GM12875 (cell line): ENCODE data around the gene EIF4G2.

Experiments
- H3K4me3 ChIP-seq: one replicate; pipeline ENCODE4 v1.5.1; 2011; ENCODE audit warnings: low read depth, low read length, control low read depth
- CTCF ChIP-seq: IDR thresholded peaks from 2 replicates; pipeline ENCODE4 v1.5.1; 2011; ENCODE audit warnings: low read depth, mild to moderate bottlenecking, control low read depth, inconsistent platforms, low read length, moderate library complexity, borderline replicate concordance; ENCODE audit not compliant: insufficient read depth

Gene EIF4G2

GRCh38 chr11:10808553-10809372 lies at the start of gene EIF4G2:
TSS of gene EIF4G2 (minus strand) at chr11:10808926.
- no peak for TF ChIP-seq CTCF
- peak within 1 kb of the TSS; percentile 99 for H3K4me3 ChIP-seq

- H3K4me3 ChIP-seq, result peak within 1 kb of the TSS; percentile 84
- TF ChIP-seq CTCF, result no peak
Measured at GRCh38 chr11:10857709-10858438, 49.1 kb upstream of the EIF4G2 start, which contains the start of gene ZBED5. TSS of gene ZBED5 (minus strand) at chr11:10858053. CDS start at chr11:10854945, 3,108 bp downstream.

GRCh38 chr11:10857459-10857708 lies 48.7 kb upstream of the EIF4G2 start:
- peak overlapping the region; percentile 84 for H3K4me3 ChIP-seq
- TF ChIP-seq CTCF, result no peak

- no peak for TF ChIP-seq CTCF
- peak overlapping the region; percentile 84 for H3K4me3 ChIP-seq
Measured at GRCh38 chr11:10856689-10857458, 48.1 kb upstream of the EIF4G2 start.

GRCh38 chr11:10855295-10855694 lies 46.6 kb upstream of the EIF4G2 start:
- TF ChIP-seq CTCF, result no peak
- no peak overlapping the region for H3K4me3 ChIP-seq

GRCh38 chr11:10847960-10848860 lies 39.5 kb upstream of the EIF4G2 start:
- no peak for TF ChIP-seq CTCF
- H3K4me3 ChIP-seq, result no peak overlapping the region
